GM10248 (cell line): ENCODE results near the gene EXPH5.

ENCODE experiments used
- CTCF ChIA-PET: fragments of 300-600 bp; sonication (Branson Sonifier 250); formaldehyde crosslinking; extraction: SDS; loops from one replicate; lab custom pipeline; 2021; ENCODE audit warnings: antibody characterized with exemption; lab: Yijun Ruan, JAX
- POLR2A ChIA-PET: fragments of 350-650 bp; sonication (Branson Sonifier 250); formaldehyde crosslinking; extraction: SDS; loops from one replicate; lab custom pipeline; 2020; ENCODE audit warnings: antibody characterized with exemption; lab: Yijun Ruan, JAX
- DNase-seq: peaks from one replicate; pipeline ENCODE4 v3.0.0; 2012; ENCODE audit errors: extremely low spot score
- CTCF ChIP-seq: IDR thresholded peaks from 2 replicates; pipeline ENCODE4 v1.5.1; 2012; ENCODE audit warnings: mild to moderate bottlenecking, low read depth; ENCODE audit errors: extremely low read depth, missing control alignments, control extremely low read depth

The EXPH5 gene

DNA sequence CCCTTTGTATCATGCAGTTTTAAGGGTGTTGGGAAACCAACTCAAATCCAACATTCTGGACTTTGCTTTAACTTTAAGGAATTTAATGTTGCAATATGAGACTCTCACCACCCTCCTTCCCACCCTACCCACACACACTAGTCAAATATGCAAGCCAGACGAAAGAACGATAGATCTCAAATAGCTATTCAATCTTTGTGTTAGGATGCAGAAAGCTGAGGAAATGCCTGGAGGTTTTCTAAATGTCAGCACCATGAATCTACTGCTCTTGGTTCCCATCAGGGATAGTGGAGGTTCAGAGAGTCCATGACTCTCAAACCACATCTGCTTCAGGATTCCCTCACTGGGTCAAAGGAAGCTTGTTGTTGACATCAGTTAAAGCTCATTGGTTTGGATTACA, 33.7 kb downstream of the EXPH5 start:
- TF ChIP-seq CTCF = no peak
- POLR2A ChIA-PET = no interaction called here
- DNase-seq = no peak
- CTCF ChIA-PET = interaction anchor here (2.3 kb wide), 1 partner anchor 10 kb away, joined by 6 read pairs; no protein-coding TSS in a partner anchor

- POLR2A ChIA-PET = no interaction called here
- no peak for DNase-seq
- CTCF ChIA-PET = interaction anchor here (0.9 to 2.3 kb wide), 6 partner anchors 10 to 138 kb away, joined by 3 to 6 read pairs (median 4); no protein-coding TSS in a partner anchor
- no peak for TF ChIP-seq CTCF
These were observed 34.2 kb downstream of the EXPH5 start for GRCh38 chr11:108559340-108559739.

DNA sequence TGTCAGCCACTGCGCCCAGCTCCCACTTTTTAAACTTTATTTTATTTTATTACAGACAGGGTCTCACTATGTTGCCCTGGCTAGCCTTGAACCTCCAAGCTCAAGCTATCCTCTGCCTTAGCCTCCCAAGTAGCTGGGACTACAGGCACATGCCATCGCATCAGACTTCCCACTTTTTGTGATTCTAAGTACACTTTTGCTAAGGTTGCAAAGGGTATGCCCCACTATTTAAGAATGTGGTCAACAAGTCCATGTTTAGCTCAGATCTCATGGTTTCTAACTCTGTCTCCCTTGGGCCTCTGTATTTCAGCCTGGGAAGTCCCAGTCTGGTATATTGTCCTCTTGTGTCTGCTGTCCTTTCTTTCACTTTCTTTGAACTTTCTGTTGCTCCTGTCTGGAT, 35.3 kb downstream of the EXPH5 start:
- DNase-seq = peak; percentile 38
- CTCF ChIA-PET = interaction anchor here (1.3 to 2.3 kb wide), 7 partner anchors 8 to 88 kb away, joined by 3 to 6 read pairs (median 6); no protein-coding TSS in a partner anchor
- POLR2A ChIA-PET = no interaction called here
- no peak for TF ChIP-seq CTCF

GRCh38 chr11:108556019-108556418, 37.5 kb downstream of the EXPH5 start:
- POLR2A ChIA-PET = no interaction called here
- TF ChIP-seq CTCF = no peak
- DNase-seq = no peak
- CTCF ChIA-PET = interaction anchor here (2.9 kb wide), 1 partner anchor 32 kb away, joined by 6 read pairs; no protein-coding TSS in a partner anchor

GRCh38 chr11:108551651-108552462, 41.7 kb downstream of the EXPH5 start:
- TF ChIP-seq CTCF = no peak
- CTCF ChIA-PET = interaction anchor here (1.2 to 6.1 kb wide), 4 partner anchors 9 to 16 kb away, joined by 3 to 28 read pairs (median 6); no protein-coding TSS in a partner anchor
- POLR2A ChIA-PET = no interaction called here
- no peak for DNase-seq

- no peak for DNase-seq
- ChIA-PET CTCF (interaction anchor here (1.7 to 6.1 kb wide), 2 partner anchors 10 to 18 kb away, joined by 6 to 28 read pairs; no protein-coding TSS in a partner anchor), POLR2A (no interaction called here)
- TF ChIP-seq CTCF = no peak
These were observed 44.2 kb downstream of the EXPH5 start for GRCh38 chr11:108549319-108549885.
